ENCODE results near the gene TAF4B. TPM values are rescaled to one million over a fixed set of nuclear protein-coding genes. Genes with fewer than 3 reads are reported as not detected.

TAF4B gene
- polyA plus RNA-seq, 1 of the 3 experiments (the other 2 are of a cell fraction) = 1.3 TPM

GRCh38 chr18:26356045-26356785 is 130.0 kb downstream of the TAF4B start:
- no peak overlapping the region for H3K27ac ChIP-seq (ENCODE audit: low read depth in 2 of 2, low read length in 1 of 2)
- no peaks in the 10 kb centered on the region for H3K4me1 ChIP-seq (ENCODE audit: control insufficient read depth in 1 of 2, insufficient read depth in 2 of 2, low read depth in 1 of 2, low read length in 1 of 2)
- no peaks in the 10 kb centered on the region for H3K36me3 ChIP-seq (replicated peaks in 1 of 2; ENCODE audit: control insufficient read depth in 1 of 2, insufficient read depth in 2 of 2, low read length in 1 of 2)
- H3K27me3 ChIP-seq (ENCODE audit: insufficient read depth) = no peaks in the 10 kb centered on the region
- ChIA-PET CTCF (interaction anchor here (0.7 to 1.2 kb wide), 2 partner anchors 9 to 298 kb away, joined by 3 to 4 read pairs; no protein-coding TSS in a partner anchor), POLR2A (no interaction called here)
- no peaks in the 10 kb centered on the region for H3F3A ChIP-seq (replicated peaks; ENCODE audit: insufficient read depth)
- H4K20me1 ChIP-seq (ENCODE audit: insufficient read depth) = no peaks in the 10 kb centered on the region
- DNase-seq = no peak
- H3K9me3 ChIP-seq = no peaks in the 10 kb centered on the region
- no peaks in the 10 kb centered on the region for H3K9me2 ChIP-seq
- no peak overlapping the region for H3K4me3 ChIP-seq (ENCODE audit: low read depth in 2 of 2, low read length in 1 of 2)
- H2AFZ ChIP-seq (ENCODE audit: low read depth) = no peak overlapping the region
- TF ChIP-seq RFX5 (IDR thresholded peaks at IDR 0.05; ENCODE audit: low read length) (no peak), IRF3 (IDR thresholded peaks at IDR 0.05; ENCODE audit: low read depth, low read length) (no peak), JUND (IDR thresholded peaks at IDR 0.05) (no peak), YY1 (IDR thresholded peaks at IDR 0.05; ENCODE audit: low read depth) (no peak)
- no peak overlapping the region for H3K4me2 ChIP-seq
- H3K79me2 ChIP-seq (ENCODE audit: insufficient read depth) = no peaks in the 10 kb centered on the region
- 82% methylated on average over 4 of the region's 4 CpGs for WGBS (ENCODE audit: low lambda C conversion rate)
- no peak overlapping the region for H3K9ac ChIP-seq

GRCh38 chr18:26357960-26358359 is 131.7 kb downstream of the TAF4B start:
- WGBS (ENCODE audit: low lambda C conversion rate) = 92% methylated on average over 1 of the region's 1 CpG
- no peak overlapping the region for H2AFZ ChIP-seq (ENCODE audit: low read depth)
- no peaks in the 10 kb centered on the region for H3F3A ChIP-seq (replicated peaks; ENCODE audit: insufficient read depth)
- no peaks in the 10 kb centered on the region for H3K9me3 ChIP-seq
- H3K27ac ChIP-seq (ENCODE audit: low read depth in 2 of 2, low read length in 1 of 2) = no peak overlapping the region
- no peak for TF ChIP-seq RCOR1 (IDR thresholded peaks at IDR 0.05; ENCODE audit: low read length)
- no peak for TF ChIP-seq IRF3 (IDR thresholded peaks at IDR 0.05; ENCODE audit: low read depth, low read length)
- no peak for TF ChIP-seq MAX (IDR thresholded peaks at IDR 0.05; ENCODE audit: low read depth)
- TF ChIP-seq SIN3A (IDR thresholded peaks at IDR 0.05; ENCODE audit: borderline replicate concordance, low read depth, low read length) = no peak
- no peak for TF ChIP-seq MXI1 (IDR thresholded peaks at IDR 0.05; ENCODE audit: low read depth, low read length)
- no peak for TF ChIP-seq USF2 (IDR thresholded peaks at IDR 0.05; ENCODE audit: borderline replicate concordance, low read depth, low read length)
- no peak for TF ChIP-seq TAF1 (IDR thresholded peaks at IDR 0.05; ENCODE audit: borderline replicate concordance, low read depth, low read length)
- TF ChIP-seq ELF1 (IDR thresholded peaks at IDR 0.05) = no peak
- TF ChIP-seq ZBTB33 (IDR thresholded peaks at IDR 0.05; ENCODE audit: borderline replicate concordance, low read depth) = no peak
- TF ChIP-seq POLR2AphosphoS5 (IDR thresholded peaks at IDR 0.05; ENCODE audit: low read depth, low read length) = no peak
- TF ChIP-seq MEF2A (IDR thresholded peaks at IDR 0.05; ENCODE audit: borderline replicate concordance, low read depth) = no peak
- TF ChIP-seq CTCF (IDR thresholded peaks at IDR 0.05) = no peak
- TF ChIP-seq FOXJ3 (CRISPR knock-in tag; IDR thresholded peaks at IDR 0.05) = no peak
- CTCF ChIA-PET = no interaction called here
- H4K20me1 ChIP-seq (ENCODE audit: insufficient read depth) = no peaks in the 10 kb centered on the region
- H3K4me3 ChIP-seq (ENCODE audit: low read depth in 2 of 2, low read length in 1 of 2) = no peak overlapping the region
- no peak overlapping the region for H3K9ac ChIP-seq
- no peaks in the 10 kb centered on the region for H3K9me2 ChIP-seq
- no peak overlapping the region for H3K4me2 ChIP-seq
- H3K36me3 ChIP-seq (replicated peaks in 1 of 2; ENCODE audit: control insufficient read depth in 1 of 2, insufficient read depth in 2 of 2, low read length in 1 of 2) = no peaks in the 10 kb centered on the region
- POLR2A ChIA-PET = no interaction called here
- H3K4me1 ChIP-seq (ENCODE audit: control insufficient read depth in 1 of 2, insufficient read depth in 2 of 2, low read depth in 1 of 2, low read length in 1 of 2) = no peaks in the 10 kb centered on the region
- no peaks in the 10 kb centered on the region for H3K79me2 ChIP-seq (ENCODE audit: insufficient read depth)
- DNase-seq = no peak
- no peaks in the 10 kb centered on the region for H3K27me3 ChIP-seq (ENCODE audit: insufficient read depth)

All from SK-N-SH (cell line).